ENCODE data around the gene GRIK2. TPM values are rescaled to one million over a fixed set of nuclear protein-coding genes. Genes with fewer than 3 reads are reported as not detected.
"Not testable (repeated sequence)": the region's sequence is repeated elsewhere in the genome, so short reads cannot be mapped to it uniquely, and the experiment has no call there.

The GRIK2 gene
- total RNA-seq, 1 donor from 2014 or later: 3.7 TPM

GRCh38 chr6:101638865-101639264 is 245.4 kb downstream of the GRIK2 start:
- not testable (repeated sequence) for H3K36me3 ChIP-seq (ENCODE audit: control insufficient read depth in 3 of 3, insufficient read depth in 3 of 3, low read length in 3 of 3); H3K9me3 ChIP-seq (ENCODE audit: control insufficient read depth in 3 of 3, low read length in 3 of 3)

DNA sequence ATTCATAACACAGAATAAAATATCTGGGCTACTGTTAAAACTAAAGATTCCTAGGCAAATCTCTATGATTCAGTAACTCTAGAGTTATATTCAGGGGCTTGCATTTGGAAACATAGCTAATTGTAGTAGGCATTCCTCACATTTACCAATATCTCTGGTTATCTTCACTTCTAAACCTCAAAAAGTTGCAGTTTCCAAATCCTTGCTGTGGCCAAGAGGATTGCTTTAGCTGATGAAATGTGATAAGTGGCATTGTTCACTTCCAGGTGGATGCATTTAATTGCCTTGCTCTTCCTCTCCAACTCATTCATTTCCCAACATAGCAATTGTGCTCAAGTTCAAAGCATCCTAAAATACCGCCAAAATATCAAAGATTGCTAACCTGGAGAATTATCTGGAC is 246.6 kb downstream of the GRIK2 start:
- Histone ChIP-seq H3K27ac (ENCODE audit: low read depth, low read length) (no peak overlapping the region), H3K9me3 (ENCODE audit: control insufficient read depth in 3 of 3, low read length in 3 of 3) (no peaks in the 10 kb centered on the region), H3K4me1 (ENCODE audit: control insufficient read depth in 3 of 3, insufficient read depth in 3 of 3, low read length in 3 of 3) (no peaks in the 10 kb centered on the region), H3K4me3 (ENCODE audit: low read length in 3 of 3) (no peak overlapping the region), H3K9ac (ENCODE audit: low read depth in 1 of 3, low read length in 3 of 3) (no peak overlapping the region), H3K36me3 (ENCODE audit: control insufficient read depth in 3 of 3, insufficient read depth in 3 of 3, low read length in 3 of 3) (no peaks in the 10 kb centered on the region), H3K27me3 (ENCODE audit: control insufficient read depth in 3 of 3, insufficient read depth in 3 of 3, low read length in 3 of 3) (no peaks in the 10 kb centered on the region)

More at GRCh38 chr6:101638865-101639264, 245.4 kb downstream of the GRIK2 start:
- not testable (repeated sequence) for H3K4me1 ChIP-seq (ENCODE audit: control insufficient read depth in 3 of 3, insufficient read depth in 3 of 3, low read length in 3 of 3); H3K4me3 ChIP-seq (ENCODE audit: low read length in 3 of 3); H3K9ac ChIP-seq (ENCODE audit: low read depth in 1 of 3, low read length in 3 of 3); H3K27me3 ChIP-seq (ENCODE audit: control insufficient read depth in 3 of 3, insufficient read depth in 3 of 3, low read length in 3 of 3); H3K27ac ChIP-seq (ENCODE audit: low read depth, low read length)

GRCh38 chr6:101645770-101646169 is 252.3 kb downstream of the GRIK2 start:
- no peaks in the 10 kb centered on the region for H3K4me1 ChIP-seq (ENCODE audit: control insufficient read depth in 3 of 3, insufficient read depth in 3 of 3, low read length in 3 of 3)
- H3K4me3 ChIP-seq (ENCODE audit: low read length in 3 of 3): no peak overlapping the region

DNA sequence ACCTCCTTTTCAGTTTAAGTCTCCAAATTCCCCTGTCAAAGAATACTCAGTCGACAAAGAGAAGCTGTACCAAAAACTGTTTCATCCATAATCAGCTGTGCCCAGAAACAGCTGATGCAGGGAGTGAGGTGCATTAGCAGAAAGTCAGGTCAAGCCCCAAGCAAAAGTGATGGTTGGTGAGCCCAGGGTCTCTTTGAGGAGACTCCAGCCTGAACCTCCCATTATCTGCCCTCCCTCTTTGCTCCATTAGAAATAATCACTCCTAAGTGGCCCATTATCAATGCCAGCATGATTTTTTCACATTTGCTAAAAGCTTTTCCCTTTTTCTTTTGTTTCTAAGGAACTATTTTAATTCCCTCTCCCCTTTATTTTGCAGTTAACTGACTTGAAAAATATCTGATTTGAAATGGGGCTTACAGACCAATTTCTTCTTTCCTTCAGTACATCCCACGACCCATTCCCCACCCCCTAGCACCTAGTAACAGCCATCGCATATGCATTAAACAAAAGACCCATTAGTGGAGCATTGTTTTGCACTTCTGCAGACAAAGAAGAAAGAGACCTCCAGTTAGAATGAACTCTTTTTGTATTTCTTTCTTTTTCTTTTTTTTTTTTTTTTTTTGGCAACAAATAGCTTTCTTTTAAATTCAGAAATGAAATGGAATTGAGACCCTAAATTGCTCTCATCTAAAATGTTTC is 257.0 kb downstream of the GRIK2 start:
- H3K27ac ChIP-seq (ENCODE audit: low read depth, low read length): no peak overlapping the region
- no peak overlapping the region for H3K4me3 ChIP-seq (ENCODE audit: low read length in 3 of 3)
- no peaks in the 10 kb centered on the region for H3K27me3 ChIP-seq (ENCODE audit: control insufficient read depth in 3 of 3, insufficient read depth in 3 of 3, low read length in 3 of 3)
- no peaks in the 10 kb centered on the region for H3K9me3 ChIP-seq (ENCODE audit: control insufficient read depth in 3 of 3, low read length in 3 of 3)
- no peaks in the 10 kb centered on the region for H3K36me3 ChIP-seq (ENCODE audit: control insufficient read depth in 3 of 3, insufficient read depth in 3 of 3, low read length in 3 of 3)
- no peak overlapping the region for H3K9ac ChIP-seq (ENCODE audit: low read depth in 1 of 3, low read length in 3 of 3)
- H3K4me1 ChIP-seq (ENCODE audit: control insufficient read depth in 3 of 3, insufficient read depth in 3 of 3, low read length in 3 of 3): no peaks in the 10 kb centered on the region

More at GRCh38 chr6:101645770-101646169, 252.3 kb downstream of the GRIK2 start:
- Histone ChIP-seq H3K36me3 (ENCODE audit: control insufficient read depth in 3 of 3, insufficient read depth in 3 of 3, low read length in 3 of 3) (no peaks in the 10 kb centered on the region), H3K27me3 (ENCODE audit: control insufficient read depth in 3 of 3, insufficient read depth in 3 of 3, low read length in 3 of 3) (no peaks in the 10 kb centered on the region), H3K27ac (ENCODE audit: low read depth, low read length) (no peak overlapping the region), H3K9ac (ENCODE audit: low read depth in 1 of 3, low read length in 3 of 3) (no peak overlapping the region), H3K9me3 (ENCODE audit: control insufficient read depth in 3 of 3, low read length in 3 of 3) (no peaks in the 10 kb centered on the region)

DNA sequence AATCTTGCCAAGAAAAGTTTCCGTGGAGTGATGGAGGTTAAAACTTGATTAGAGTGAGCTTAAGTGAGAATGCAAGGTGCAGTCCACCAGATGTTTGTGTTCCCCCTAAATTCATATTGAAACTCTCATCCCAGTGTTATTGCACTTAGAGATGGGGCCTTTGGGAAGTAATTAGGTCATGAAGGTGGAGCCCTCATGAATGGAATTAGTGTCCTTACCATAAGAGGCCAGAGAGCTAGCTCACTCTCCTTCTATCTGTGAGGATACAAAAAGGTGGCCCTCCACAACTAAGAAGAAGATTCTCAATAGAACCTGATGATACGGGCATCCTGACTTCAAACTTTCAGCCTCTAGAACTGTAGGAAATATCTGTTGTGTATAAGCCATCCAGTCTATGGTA is 258.6 kb downstream of the GRIK2 start:
- Histone ChIP-seq H3K4me3 (ENCODE audit: low read length in 3 of 3) (no peak overlapping the region), H3K9me3 (ENCODE audit: control insufficient read depth in 3 of 3, low read length in 3 of 3) (no peaks in the 10 kb centered on the region), H3K9ac (ENCODE audit: low read depth in 1 of 3, low read length in 3 of 3) (no peak overlapping the region)

DNA sequence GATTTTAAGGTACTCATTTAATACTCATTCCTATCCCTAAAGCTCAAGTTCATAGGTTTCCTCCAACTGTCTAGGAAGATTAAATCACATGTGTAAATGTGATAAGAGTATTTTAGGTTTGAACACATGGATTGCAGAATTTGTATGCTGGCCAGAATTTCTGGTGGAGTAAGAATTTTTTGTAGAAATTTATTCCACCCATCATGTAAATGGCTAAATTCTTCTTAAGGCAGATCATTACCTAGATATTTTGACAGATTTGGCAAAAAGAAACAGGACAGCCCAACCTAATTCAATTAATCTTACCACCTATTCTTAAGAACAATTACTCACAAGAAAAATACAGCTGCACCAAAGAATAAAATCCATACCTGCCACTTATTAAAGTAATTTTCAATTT is 261.6 kb downstream of the GRIK2 start:
- no peak overlapping the region for H3K9ac ChIP-seq (ENCODE audit: low read depth in 1 of 3, low read length in 3 of 3)
- H3K36me3 ChIP-seq (ENCODE audit: control insufficient read depth in 3 of 3, insufficient read depth in 3 of 3, low read length in 3 of 3): no peaks in the 10 kb centered on the region
- no peaks in the 10 kb centered on the region for H3K27me3 ChIP-seq (ENCODE audit: control insufficient read depth in 3 of 3, insufficient read depth in 3 of 3, low read length in 3 of 3)
- no peaks in the 10 kb centered on the region for H3K4me1 ChIP-seq (ENCODE audit: control insufficient read depth in 3 of 3, insufficient read depth in 3 of 3, low read length in 3 of 3)
- H3K4me3 ChIP-seq (ENCODE audit: low read length in 3 of 3): no peak overlapping the region
- H3K9me3 ChIP-seq (ENCODE audit: control insufficient read depth in 3 of 3, low read length in 3 of 3): no peaks in the 10 kb centered on the region
- H3K27ac ChIP-seq (ENCODE audit: low read depth, low read length): no peak overlapping the region

More for the DNA sequence above, 258.6 kb downstream of the GRIK2 start:
- Histone ChIP-seq H3K4me1 (ENCODE audit: control insufficient read depth in 3 of 3, insufficient read depth in 3 of 3, low read length in 3 of 3) (no peaks in the 10 kb centered on the region), H3K27ac (ENCODE audit: low read depth, low read length) (no peak overlapping the region), H3K36me3 (ENCODE audit: control insufficient read depth in 3 of 3, insufficient read depth in 3 of 3, low read length in 3 of 3) (no peaks in the 10 kb centered on the region), H3K27me3 (ENCODE audit: control insufficient read depth in 3 of 3, insufficient read depth in 3 of 3, low read length in 3 of 3) (no peaks in the 10 kb centered on the region)

DNA sequence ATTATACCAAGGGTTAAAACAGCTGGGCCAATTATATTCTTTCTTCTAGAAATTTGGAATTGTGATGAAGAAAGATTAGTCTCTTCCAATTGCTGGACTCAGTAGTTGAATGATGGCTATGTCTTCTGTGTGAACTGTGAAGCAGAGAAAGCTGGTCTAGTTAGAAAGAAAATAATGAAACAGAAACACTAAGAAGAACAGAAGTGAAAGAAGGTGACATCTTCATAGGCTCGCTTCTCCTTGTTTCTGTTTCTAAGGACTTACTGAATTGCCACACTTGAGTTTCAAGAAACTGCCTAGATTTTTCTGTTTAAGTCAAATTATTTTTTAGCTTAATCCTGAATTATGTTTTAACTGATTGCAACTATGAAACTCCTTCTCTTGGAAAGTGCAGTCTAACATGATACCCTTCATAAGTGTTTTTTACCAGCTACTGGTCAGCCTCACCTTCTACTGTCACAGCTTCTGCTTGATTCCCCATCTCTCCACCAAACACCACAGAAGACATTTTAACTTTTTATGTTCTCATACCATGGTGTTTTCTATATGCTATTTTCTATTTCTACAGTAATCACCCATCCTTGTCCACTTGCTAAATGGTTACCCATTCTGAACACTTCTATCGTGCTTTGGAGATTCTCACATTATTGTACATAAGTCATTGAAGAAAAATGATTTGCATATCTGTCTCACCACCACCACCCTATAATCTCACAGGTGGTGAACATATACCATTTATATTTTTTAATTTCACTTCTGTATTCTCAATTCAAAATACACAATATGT is 268.8 kb downstream of the GRIK2 start:
- no peaks in the 10 kb centered on the region for H3K9me3 ChIP-seq (ENCODE audit: control insufficient read depth in 3 of 3, low read length in 3 of 3)

GRCh38 chr6:101663100-101663499 is 269.6 kb downstream of the GRIK2 start:
- no peak overlapping the region for H3K4me3 ChIP-seq (ENCODE audit: low read length in 3 of 3)
- no peaks in the 10 kb centered on the region for H3K27me3 ChIP-seq (ENCODE audit: control insufficient read depth in 3 of 3, insufficient read depth in 3 of 3, low read length in 3 of 3)
- no peaks in the 10 kb centered on the region for H3K4me1 ChIP-seq (ENCODE audit: control insufficient read depth in 3 of 3, insufficient read depth in 3 of 3, low read length in 3 of 3)
- no peak overlapping the region for H3K9ac ChIP-seq (ENCODE audit: low read depth in 1 of 3, low read length in 3 of 3)
- H3K27ac ChIP-seq (ENCODE audit: low read depth, low read length): no peak overlapping the region
- H3K36me3 ChIP-seq (ENCODE audit: control insufficient read depth in 3 of 3, insufficient read depth in 3 of 3, low read length in 3 of 3): no peaks in the 10 kb centered on the region
- no peaks in the 10 kb centered on the region for H3K9me3 ChIP-seq (ENCODE audit: control insufficient read depth in 3 of 3, low read length in 3 of 3)

More for the DNA sequence above, 268.8 kb downstream of the GRIK2 start:
- Histone ChIP-seq H3K27ac (ENCODE audit: low read depth, low read length) (no peak overlapping the region), H3K4me1 (ENCODE audit: control insufficient read depth in 3 of 3, insufficient read depth in 3 of 3, low read length in 3 of 3) (no peaks in the 10 kb centered on the region), H3K36me3 (ENCODE audit: control insufficient read depth in 3 of 3, insufficient read depth in 3 of 3, low read length in 3 of 3) (no peaks in the 10 kb centered on the region), H3K4me3 (ENCODE audit: low read length in 3 of 3) (no peak overlapping the region), H3K27me3 (ENCODE audit: control insufficient read depth in 3 of 3, insufficient read depth in 3 of 3, low read length in 3 of 3) (no peaks in the 10 kb centered on the region), H3K9ac (ENCODE audit: low read depth in 1 of 3, low read length in 3 of 3) (no peak overlapping the region)

GRCh38 chr6:101666256-101666655 is 272.7 kb downstream of the GRIK2 start:
- Histone ChIP-seq H3K9me3 (ENCODE audit: control insufficient read depth in 3 of 3, low read length in 3 of 3) (no peaks in the 10 kb centered on the region), H3K4me1 (ENCODE audit: control insufficient read depth in 3 of 3, insufficient read depth in 3 of 3, low read length in 3 of 3) (no peaks in the 10 kb centered on the region), H3K9ac (ENCODE audit: low read depth in 1 of 3, low read length in 3 of 3) (no peak overlapping the region), H3K27me3 (ENCODE audit: control insufficient read depth in 3 of 3, insufficient read depth in 3 of 3, low read length in 3 of 3) (no peaks in the 10 kb centered on the region), H3K36me3 (ENCODE audit: control insufficient read depth in 3 of 3, insufficient read depth in 3 of 3, low read length in 3 of 3) (no peaks in the 10 kb centered on the region), H3K27ac (ENCODE audit: low read depth, low read length) (no peak overlapping the region), H3K4me3 (ENCODE audit: low read length in 3 of 3) (no peak overlapping the region)

DNA sequence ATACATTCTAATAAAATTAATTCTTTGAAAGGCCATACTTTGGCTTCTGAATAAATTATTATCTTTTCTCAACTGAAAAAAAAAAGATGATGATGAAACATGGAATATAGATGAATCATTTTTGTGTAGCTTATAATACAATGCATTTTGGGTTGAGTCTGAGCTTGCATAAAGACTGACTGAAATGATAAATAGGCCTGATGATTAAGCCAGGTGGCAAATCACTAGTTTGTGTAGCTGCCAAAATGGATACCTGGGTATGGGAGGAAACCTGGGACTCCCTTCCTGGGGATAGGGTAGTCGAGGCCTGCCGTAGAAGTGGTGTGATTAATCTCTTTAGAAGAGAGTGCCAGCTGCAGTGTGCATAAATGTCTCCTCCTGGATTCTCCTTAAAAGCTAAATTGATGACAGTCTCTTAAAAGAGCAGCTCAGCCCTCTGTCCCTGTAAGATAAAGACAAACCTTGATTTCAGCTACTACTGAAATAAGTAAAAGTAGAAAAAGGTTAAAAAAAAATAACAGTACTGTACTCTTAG is 275.1 kb downstream of the GRIK2 start:
- H3K9ac ChIP-seq (ENCODE audit: low read depth in 1 of 3, low read length in 3 of 3): no peak overlapping the region
- no peaks in the 10 kb centered on the region for H3K36me3 ChIP-seq (ENCODE audit: control insufficient read depth in 3 of 3, insufficient read depth in 3 of 3, low read length in 3 of 3)
- no peak overlapping the region for H3K4me3 ChIP-seq (ENCODE audit: low read length in 3 of 3)
- H3K27me3 ChIP-seq (ENCODE audit: control insufficient read depth in 3 of 3, insufficient read depth in 3 of 3, low read length in 3 of 3): no peaks in the 10 kb centered on the region
- H3K4me1 ChIP-seq (ENCODE audit: control insufficient read depth in 3 of 3, insufficient read depth in 3 of 3, low read length in 3 of 3): no peaks in the 10 kb centered on the region
- no peak overlapping the region for H3K27ac ChIP-seq (ENCODE audit: low read depth, low read length)
- H3K9me3 ChIP-seq (ENCODE audit: control insufficient read depth in 3 of 3, low read length in 3 of 3): no peaks in the 10 kb centered on the region

Data from skeletal muscle tissue (tissue), 4 donors.